NCI-H1092 (cell line): ENCODE measurements around the gene PLIN4.

ENCODE experiments used
- DNase-seq: peaks from one replicate; lab custom pipeline; 2025; lab: John Stamatoyannopoulos, UW

Gene PLIN4

DNA sequence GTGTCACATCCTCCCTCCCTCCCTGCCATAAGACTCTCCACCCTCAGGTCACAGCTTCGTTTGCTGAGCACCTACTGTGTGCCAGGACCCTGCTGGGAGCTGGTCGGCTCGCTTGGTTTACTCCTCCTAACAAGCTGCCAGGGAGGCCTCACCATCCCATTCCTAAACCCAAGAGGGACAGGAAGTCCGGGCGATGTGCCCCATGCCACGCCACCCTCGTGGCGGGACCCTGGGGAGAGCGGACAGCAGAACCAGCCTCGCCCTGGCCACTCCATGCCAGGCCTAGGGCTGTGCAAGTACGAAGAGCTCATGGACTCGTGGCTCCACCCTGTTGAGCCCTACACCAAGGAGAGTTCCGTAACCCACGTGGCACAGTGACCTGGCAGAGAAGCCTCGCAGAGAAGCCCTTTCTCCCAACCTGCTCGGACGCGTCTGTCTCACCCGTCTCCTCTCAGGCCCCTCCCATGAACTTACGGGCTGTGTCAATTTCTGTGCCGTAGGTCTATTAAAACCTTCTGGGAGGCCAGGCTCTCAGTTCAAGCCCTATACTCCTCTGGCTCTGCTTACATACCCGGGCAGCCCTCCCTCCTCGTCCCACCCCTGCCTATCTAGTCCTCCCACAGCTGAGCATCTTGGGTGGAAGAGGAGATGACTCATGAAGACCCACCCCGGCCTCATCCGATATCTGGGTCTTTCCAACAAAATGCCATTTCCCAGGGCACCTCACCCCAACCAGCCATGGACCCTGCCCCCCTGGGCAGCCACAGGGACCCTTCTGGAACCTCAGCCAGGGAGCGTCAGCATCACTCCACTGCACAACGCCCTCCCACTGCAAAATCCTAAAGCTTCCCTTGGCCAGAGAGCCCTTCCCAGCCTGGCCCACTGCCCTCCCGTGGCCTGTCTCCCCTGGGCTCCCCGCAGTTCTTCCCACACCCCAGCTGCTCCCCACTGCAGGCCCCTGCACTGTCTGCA is 63.3 kb downstream of the PLIN4 start:
- DNase-seq, result no peak

GRCh38 chr19:4453232-4454179 is 64.8 kb downstream of the PLIN4 start:
- DNase-seq, result no peak

- no peak for DNase-seq
These were observed 65.9 kb downstream of the PLIN4 start for GRCh38 chr19:4452230-4452990.
